Lower leg skin (tissue), 3 donors: ENCODE data around the gene GABRG3.

Experiments used
- CTCF ChIP-seq, 3 donors: fragments of 450-650 bp; IDR thresholded peaks; one replicate each; pipeline ENCODE4 v1.5.1; 2016; ENCODE audit warnings: antibody characterized with exemption in 3 of 3, mild to moderate bottlenecking in 3 of 3, moderate library complexity in 2 of 3
- POLR2A ChIP-seq, 2 donors: fragments of 450-650 bp; IDR thresholded peaks; one replicate each; pipeline ENCODE4 v1.6.1; 2016 to 2017; ENCODE audit warnings: antibody characterized with exemption in 2 of 2, mild to moderate bottlenecking in 1 of 2, moderate library complexity in 1 of 2

GRCh38 chr15:27427276-27427675 is 456.3 kb downstream of the GABRG3 start:
- TF ChIP-seq CTCF (IDR thresholded peaks at IDR 0.05) (no peak), POLR2A (IDR thresholded peaks at IDR 0.05) (no peak)
